ENCODE results near the gene CFDP1. TPM values are rescaled to one million over a fixed set of nuclear protein-coding genes. Genes with fewer than 3 reads are reported as not detected.
A peak's percentile ranks its signal among the peaks of the same experiment; 100 is the strongest.

Gene CFDP1
- total and polyA plus RNA-seq, 2 of the 13 experiments (the other 11 are each of a cell fraction or from before 2014, with no cell fraction given), result 78.6 to 153 TPM

- TF ChIP-seq ZNF567 (CRISPR knock-in tag; IDR thresholded peaks at IDR 0.05; ENCODE audit: borderline replicate concordance) (no peak), IKZF1 (IDR thresholded peaks at IDR 0.05) (no peak), ZBTB20 (CRISPR knock-in tag; IDR thresholded peaks at IDR 0.05; ENCODE audit: borderline replicate concordance, low read depth) (no peak), HINFP (CRISPR knock-in tag; IDR thresholded peaks at IDR 0.05; ENCODE audit: low read depth) (peak; percentile 58; the same call in 1 of the 2 replicates), ELF1 (CRISPR knock-in tag; IDR thresholded peaks at IDR 0.05) (peak; percentile 40; the same call in 1 of the 2 replicates), ZNF280B (CRISPR knock-in tag; IDR thresholded peaks at IDR 0.05; ENCODE audit: borderline replicate concordance) (no peak), THYN1 (CRISPR knock-in tag; IDR thresholded peaks at IDR 0.05; ENCODE audit: borderline replicate concordance, low read depth) (no peak), ZKSCAN5 (CRISPR knock-in tag; IDR thresholded peaks at IDR 0.05) (no peak), ZNF773 (CRISPR knock-in tag; IDR thresholded peaks at IDR 0.05; ENCODE audit: borderline replicate concordance) (peak; percentile 58; the same call in 1 of the 2 replicates), ZNF253 (CRISPR knock-in tag; IDR thresholded peaks at IDR 0.05; ENCODE audit: borderline replicate concordance) (peak; percentile 78; the same call in 1 of the 2 replicates), SALL2 (CRISPR knock-in tag; IDR thresholded peaks at IDR 0.05) (peak; percentile 21; the same call in 1 of the 2 replicates), RAD51 (IDR thresholded peaks at IDR 0.05; ENCODE audit: borderline replicate concordance) (no peak), ZFYVE20 (CRISPR knock-in tag; IDR thresholded peaks at IDR 0.05; ENCODE audit: borderline replicate concordance, low read depth) (no peak), ZNF816 (CRISPR knock-in tag; IDR thresholded peaks at IDR 0.05; ENCODE audit: borderline replicate concordance) (no peak; the same call in 1 of the 2 replicates), ZNF775 (CRISPR knock-in tag; IDR thresholded peaks at IDR 0.05; ENCODE audit: borderline replicate concordance) (0 out of 2 replicates have a peak, but pooled peaks have one; percentile 77), XRCC5 (optimal IDR thresholded peaks at IDR 0.05; ENCODE audit: low read length) (no peak), BCL6 (CRISPR knock-in tag; IDR thresholded peaks at IDR 0.05) (no peak), XBP1 (CRISPR knock-in tag; IDR thresholded peaks at IDR 0.05) (peak; percentile 46; the same call in 1 of the 2 replicates), ZXDC (CRISPR knock-in tag; IDR thresholded peaks at IDR 0.05) (no peak), TFE3 (CRISPR knock-in tag; IDR thresholded peaks at IDR 0.05) (0 out of 2 replicates have a peak, but pooled peaks have one; percentile 21), PLSCR1 (CRISPR knock-in tag; IDR thresholded peaks at IDR 0.05; ENCODE audit: borderline replicate concordance) (no peak)
Observed at GRCh38 chr16:75433732-75434413, 570 bp upstream of the CFDP1 start (continued).

Measured in HepG2 (cell line).